ENCODE results near the gene WIPF1.
"Not testable (repeated sequence)": the region's sequence is repeated elsewhere in the genome, so short reads cannot be mapped to it uniquely, and the experiment has no call there.

Gene WIPF1

DNA sequence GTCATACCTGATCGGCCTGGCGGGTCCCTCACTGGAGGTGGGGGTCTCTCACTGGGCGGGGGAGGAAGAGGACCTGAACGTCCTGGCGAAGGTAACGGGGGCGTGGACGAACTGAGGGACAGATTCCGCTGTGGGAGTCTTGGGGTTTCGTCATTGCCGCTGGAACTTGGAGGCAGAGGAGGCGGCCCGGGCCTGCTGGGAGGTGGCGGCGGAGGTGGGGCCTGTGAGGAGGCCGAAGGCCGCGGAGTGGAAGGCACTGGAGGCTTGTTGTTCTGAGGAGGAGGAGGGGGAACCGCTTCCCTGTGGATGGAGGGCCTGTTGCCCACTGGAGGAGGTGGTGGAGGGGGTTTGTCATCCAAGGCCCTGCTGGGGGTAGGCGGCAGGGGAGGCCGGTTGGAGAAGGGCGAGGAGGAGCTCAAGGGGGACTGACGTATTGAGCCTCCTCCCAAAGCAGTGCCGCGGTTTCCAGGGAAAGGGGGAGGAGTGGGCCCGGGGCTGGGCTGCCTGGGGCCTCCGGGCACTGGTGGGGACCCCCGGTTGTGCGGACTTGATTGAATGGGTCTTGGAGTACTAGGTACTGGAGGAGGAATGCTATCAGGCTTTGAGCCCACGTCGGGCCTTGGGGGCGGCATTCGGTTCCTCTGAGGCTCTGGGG lies 25.8 kb downstream of the WIPF1 start:
- no peak for DNase-seq (ENCODE audit: low spot score)

DNA sequence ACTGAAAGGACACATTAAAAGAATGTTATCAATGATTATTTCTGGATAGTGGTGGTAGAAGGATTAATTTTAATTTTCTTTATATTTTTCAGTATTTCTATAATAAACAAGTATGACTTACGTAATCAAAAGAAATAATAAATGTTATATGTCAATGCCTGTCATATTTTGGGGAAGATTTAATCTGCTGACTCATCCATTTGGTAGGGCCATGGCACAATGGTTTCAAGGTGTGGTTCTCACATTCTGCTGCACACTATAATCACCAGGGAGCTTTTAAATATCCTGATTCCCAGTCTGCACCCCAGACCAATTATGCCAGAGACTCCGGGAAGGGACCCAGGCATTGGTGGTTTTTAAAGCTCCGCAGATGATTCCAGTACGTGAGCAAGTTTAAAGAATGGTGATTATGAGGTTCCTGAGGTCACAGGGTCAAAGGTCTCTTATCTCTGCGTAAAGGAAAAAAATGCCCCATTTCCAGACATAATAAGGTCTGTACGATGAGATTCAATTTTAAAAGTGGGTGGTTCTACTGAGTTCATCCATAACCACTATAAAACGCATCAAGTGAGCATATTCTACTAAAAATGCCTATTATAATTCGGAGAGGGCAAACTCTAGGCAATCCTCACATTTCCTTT lies 27.2 kb downstream of the WIPF1 start:
- no peak for DNase-seq (ENCODE audit: low spot score)

DNA sequence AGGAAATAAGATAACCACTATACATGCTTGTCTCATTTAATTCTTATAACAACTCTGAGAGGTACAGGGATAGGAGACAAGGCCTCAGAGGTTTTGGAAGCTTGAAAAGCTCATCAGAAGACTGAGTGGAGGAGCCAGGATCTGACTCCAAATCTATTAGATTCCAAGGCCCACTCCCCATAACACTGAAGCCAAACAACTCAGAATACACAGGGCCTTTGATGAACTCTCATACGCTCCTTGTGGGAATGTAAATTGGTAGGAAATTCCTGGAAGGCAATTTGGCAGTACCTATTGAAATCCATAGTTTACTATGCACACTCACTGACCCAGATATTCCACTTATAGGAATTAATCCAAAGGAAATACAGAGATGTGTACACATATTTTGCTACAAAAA lies 27.9 kb downstream of the WIPF1 start:
- no peak for DNase-seq (ENCODE audit: low spot score)

DNA sequence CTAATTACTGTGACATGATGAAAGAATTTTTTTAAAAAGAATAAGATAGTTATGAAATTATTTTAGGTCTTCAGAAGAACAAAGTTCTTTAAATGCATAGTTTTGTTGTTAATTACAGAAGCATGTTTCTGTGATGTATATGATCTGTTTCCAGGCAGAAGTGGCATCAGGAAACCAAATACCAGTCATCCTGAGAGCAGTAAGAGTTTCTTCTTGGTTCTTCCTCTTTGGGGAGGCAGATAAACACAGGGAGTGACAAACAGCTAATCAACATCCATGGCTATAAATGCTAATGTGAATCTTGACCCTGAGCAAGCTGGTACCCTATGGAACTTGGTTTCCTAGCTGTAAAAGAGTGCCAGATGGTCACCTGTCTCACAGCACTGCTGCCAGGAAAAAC lies 29.2 kb downstream of the WIPF1 start:
- DNase-seq (ENCODE audit: low spot score) = no peak

DNA sequence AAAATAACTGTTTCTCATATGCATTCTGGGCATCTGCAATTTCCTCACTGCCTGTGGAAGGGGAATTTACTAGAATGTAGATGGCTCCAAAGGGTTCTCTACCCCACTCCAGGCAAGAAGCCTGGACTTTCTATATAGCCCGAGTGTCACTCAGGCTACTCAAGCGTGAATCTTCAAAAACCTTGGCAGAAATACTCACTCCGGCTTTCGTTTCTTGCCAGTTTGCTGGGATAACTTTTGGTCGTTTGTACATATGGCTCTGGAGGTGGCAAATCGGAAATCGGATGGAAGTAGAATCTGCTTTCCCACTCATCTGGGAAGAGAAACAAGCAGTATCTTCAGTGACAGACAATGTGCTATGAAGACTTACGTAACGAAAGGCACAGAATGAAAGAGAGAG lies 30.7 kb downstream of the WIPF1 start:
- DNase-seq (ENCODE audit: low spot score) = no peak

DNA sequence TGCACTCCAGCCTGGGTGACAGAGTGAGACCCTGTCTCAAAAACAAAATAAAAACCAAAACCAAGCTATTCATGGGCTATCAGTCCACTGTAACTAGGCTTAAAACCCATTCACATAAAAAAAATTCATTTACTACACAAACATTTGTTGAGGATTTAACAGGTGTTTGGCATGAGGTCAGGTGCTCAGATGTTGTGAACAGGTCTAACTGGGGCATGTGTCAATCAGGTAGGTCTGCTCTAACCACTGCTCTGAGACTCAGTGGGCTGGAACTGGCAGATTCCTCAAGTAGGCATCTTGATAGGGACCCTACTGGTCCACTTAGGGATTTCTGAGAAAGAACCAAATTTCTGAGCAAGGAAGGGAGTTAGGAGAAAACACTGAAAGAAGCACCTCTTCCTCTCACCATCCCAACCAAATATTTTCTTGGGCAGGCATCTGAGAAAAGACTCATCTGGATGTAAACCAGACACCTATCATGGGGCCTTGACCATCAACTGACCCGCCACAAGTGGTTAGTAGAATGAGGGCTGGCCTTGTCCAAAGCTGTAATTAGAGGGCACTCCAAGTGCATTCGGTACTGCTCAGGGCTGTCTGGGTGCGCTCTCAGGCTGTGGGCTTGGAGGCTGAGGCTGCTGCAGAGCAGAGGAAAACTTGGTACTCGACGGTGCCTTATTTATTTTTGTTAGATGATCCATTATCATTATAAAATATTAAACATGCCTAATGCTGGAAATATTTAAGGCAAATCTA lies 33.9 kb downstream of the WIPF1 start:
- DNase-seq (ENCODE audit: low spot score) = no peak

DNA sequence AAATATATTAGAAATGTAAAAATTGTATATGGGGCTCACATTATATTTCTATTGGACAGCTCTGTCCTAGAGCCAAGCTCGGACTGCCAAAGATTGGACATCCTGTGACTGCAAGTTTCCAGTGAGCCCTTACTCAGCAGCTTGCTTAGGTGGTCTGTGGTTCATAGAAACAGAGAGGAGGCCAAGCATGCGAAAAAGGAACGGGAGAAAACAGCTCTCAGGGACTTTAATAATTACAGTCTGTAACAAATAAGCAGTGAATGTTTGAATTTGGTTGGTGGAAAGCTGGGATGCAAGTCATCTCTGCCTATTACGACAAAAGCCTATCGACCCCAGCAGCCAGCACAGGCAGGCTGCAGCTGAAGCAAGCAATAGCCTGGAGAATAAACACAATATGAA lies 35.6 kb downstream of the WIPF1 start:
- DNase-seq (ENCODE audit: low spot score) = no peak

DNA sequence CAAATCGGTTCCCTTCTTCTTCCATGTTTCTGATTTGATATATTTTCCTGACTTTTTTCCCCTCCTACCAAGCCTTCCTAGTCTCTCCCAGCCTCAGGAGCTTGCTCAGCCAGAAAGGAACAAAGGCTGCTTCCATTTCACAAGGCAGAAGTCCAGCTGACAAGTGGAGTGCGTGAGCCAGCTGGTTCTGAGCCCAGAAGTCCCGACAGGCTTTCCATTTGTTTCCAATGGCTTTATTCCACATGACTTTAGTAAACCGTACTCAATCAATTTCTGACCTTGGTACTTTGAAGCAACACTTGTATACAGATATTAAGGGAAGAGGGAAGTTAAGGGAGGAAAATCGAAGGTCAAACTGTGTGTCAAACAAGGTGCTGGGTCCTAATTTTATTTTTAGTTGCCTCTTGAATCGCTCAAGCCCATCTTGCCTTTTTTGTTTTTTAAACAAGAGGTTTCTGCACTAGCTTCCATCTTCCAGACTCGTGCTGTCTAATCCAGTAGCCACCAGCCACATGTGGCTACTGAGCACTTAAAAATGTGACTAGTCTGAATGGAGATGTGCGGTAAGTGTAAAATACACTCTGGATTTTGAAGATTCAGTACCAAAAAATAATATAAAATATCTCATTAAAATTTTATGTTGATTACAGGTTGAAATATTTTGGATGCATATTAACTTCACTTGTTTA lies 36.2 kb downstream of the WIPF1 start:
- DNase-seq (ENCODE audit: low spot score) = no peak

DNA sequence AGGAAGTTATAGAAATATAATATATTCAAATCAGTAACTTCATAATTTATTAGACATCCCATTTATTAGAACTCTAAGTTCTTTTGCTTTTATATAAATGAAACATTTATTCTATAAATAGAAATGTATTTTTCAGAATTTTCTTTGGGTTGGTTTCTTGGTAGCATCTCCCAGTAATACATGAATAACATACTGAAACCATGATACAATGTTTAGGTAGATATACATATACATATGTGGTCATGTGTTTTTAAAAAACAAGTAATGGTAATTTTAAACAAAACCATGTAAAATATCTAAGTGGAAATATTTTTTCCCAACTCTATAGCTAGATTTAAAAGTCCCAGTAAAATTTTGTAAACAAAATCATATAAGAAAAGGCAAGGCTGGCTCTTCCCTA lies 36.9 kb downstream of the WIPF1 start:
- DNase-seq (ENCODE audit: low spot score) = no peak

DNA sequence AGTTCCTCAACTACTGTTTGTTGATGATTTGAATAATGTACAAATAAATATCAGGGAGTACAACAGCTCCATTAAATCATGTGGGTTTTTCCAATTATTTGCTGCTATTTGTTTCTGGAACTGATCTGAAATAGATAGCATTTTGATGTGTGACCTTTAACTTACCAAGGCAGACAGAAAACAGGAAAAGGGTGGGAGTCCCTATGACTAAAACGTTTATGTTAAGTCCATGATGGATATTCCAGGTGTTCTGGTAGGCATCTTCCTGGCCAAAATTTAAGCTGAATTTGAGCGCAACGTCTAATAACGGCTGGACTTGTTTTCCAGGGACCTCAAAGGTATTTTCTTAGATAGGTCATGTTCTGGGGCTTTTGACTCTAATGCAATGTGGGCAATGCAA lies 41.6 kb downstream of the WIPF1 start:
- DNase-seq (ENCODE audit: low spot score) = no peak

DNA sequence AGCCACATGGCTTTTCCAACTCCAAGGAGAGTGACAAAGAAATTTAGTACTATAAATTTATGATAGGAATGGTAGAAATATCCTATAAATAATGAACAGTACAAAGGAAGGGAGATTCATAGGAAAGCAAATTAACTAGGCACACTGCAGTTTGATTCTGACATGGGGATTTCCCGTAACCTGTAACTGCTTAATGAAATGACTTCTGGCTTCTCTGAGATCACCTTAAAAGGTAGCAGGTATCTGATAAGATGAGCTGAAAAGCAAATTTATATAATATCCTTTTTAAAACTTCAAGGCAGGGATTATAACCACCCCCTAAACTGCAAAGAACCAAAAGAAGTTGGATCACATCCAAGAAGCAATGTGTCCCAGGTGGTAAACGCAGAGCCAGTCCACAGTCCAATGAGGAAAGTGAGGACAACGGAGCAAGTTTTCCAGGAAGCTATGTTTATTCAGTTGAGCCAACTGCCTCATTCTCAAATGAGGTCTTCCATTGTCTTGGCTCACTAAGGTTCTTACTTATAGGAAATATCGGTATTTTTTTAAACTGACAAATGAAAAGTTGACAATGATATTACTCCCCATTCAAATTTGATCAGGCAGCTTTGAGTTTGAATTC lies 43.0 kb downstream of the WIPF1 start:
- no peak for DNase-seq (ENCODE audit: low spot score)

DNA sequence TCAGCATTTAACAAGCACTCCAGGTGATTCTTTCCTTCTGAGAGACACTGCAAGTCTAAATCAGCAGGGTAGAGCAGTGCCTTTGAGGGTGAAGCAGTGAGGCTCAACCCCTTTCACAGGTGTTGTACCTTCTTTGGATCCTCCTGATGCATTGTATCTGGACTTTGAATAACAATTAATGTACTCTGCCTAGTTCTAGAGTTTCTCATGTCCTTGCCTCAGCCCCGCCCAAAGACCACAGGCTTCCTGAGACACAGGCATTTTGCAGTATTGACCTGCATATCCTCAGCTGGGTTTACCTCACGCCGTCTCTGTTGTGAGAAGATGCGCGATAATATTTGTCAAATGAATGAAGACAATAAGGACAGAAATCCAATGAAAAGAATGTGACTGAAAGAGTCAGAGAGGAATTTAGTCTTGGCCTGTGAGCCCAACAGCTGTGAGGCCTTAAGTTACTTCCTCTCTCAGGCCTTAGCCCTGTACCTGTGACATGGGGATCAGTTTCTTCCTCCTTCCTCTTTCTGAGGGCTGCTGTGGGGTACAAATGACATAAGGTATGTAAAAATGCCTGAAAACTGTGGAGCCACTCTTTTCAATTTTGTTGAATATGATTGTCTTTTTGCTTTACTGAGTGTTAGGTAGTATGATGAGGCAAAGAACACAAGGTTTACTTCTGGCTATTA lies 43.7 kb downstream of the WIPF1 start:
- no peak for DNase-seq (ENCODE audit: low spot score)

DNA sequence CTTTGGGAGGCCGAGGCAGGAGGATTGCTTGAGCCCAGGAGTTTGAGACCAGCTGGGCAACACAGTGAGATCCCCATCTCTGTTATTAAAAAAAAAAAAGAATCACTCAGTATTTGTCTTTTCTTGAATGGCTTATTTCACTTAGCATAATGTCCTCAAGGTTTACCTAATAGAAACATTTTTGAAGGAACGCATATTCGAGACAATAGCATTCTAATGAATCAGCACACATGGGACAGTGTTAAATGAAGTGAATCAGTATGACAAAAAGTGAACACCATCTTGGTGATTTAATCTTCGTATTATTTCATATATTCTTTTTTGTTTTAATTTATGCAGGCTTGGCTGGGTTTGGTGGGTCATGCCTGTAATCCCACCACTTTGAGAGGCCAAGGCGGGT lies 44.7 kb downstream of the WIPF1 start:
- no peak for DNase-seq (ENCODE audit: low spot score)

DNA sequence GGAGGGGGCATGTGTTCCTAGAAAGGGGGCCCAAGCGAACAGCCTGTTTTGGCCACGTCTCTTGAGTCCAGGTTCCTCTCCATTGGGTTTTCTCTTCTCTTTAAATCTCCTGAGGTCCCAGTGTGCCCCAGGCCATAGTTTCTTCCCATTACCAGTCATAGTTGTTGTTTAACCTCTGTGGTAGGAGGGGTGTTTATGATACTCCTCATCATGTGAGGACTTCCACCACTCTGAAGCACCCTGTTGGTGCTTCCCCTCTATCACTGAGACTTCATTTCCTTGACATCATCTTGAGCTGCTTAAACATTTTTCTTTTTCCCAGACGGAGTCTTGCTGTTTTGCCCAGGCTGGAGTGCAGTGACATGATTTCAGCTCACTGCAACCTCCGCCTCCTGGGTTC lies 45.9 kb downstream of the WIPF1 start:
- DNase-seq (ENCODE audit: low spot score) = no peak

DNA sequence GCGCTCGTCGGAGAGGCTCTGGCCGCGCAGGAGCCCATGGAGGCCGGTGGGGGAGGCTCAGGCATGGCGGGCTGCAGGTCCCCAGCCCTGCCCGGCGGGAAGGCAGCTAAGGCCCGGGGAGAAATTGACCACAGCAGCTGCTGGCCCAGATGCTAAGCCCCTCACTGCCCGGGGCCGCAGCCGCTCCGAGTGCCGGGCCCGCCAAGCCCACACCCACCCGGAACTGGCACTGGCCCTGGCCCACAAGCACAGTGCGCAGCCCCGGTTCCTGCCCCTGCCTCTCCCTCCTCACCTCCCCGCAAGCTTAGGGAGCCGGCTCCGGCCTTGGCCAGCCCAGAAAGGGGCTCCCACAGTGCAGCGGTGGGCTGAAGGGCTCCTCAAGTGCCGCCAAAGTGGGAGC lies 49.0 kb downstream of the WIPF1 start:
- not testable (repeated sequence) for DNase-seq (ENCODE audit: low spot score)

DNA sequence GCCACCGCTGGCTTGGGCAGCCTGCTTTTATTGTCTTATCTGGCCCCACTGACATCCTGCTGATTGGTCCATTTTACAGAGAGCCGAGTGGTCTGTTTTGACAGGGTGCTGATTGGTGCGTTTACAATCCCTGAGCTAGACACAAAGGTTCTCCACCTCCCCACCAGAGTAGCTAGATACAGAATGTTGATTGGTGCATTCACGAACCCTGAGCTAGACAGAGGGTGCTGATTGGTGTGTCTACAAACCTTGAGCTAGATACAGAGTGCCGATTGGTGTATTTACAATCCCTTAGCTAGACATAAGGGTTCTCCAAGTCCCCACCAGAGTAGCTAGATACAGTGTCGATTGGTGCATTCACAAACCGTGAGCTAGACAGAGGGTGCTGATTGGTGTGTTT lies 49.6 kb downstream of the WIPF1 start:
- DNase-seq (ENCODE audit: low spot score) = not testable (repeated sequence)

DNA sequence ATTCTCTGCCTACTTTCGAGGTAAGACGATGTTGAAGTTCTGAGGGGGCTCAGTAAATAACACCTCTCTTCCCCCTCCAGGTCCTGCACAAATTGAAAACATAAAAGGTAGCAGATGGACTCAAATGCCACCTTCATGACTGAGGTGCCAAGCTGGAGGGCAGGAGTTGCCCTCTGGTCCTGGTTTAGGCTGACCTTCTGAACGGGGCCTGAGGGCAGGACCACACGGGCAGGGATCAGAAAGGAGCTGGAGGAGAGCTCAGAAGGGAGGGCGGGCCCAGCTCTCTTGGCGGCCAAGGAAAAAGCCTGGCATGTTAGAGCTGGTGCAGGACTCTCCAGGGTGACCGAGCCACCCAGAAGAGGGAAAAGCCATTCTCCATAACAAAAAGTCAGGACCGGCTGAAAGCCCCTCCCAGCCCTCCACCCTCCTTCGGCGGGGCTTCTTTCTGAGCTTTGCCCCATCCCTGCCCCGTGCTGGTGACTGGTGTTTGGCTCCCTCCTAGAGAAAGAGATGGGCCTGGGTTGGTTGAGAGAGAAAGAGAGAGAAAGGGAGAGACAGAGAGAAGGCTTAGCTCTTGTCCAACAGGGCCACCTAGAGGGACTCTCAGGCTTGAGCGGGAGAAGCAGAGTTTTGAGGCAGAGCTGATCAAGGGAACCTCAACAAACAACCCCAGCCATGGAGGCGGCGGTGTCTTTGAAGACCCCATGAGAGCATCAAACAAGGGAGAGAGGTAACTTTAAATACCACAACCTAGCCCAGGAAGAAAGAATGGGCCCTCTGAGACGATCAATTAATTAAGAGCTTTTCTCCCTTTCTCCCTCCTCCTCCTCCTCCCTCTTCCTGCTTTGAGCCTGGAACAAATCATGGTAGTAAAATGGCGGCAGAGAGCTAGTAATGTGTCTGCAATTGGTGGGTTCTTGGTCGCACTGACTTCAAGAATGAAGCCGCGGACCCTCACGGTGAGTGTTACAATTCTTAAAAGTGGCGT lies 50.8 kb downstream of the WIPF1 start:
- peak; percentile 47 for DNase-seq (ENCODE audit: low spot score)

DNA sequence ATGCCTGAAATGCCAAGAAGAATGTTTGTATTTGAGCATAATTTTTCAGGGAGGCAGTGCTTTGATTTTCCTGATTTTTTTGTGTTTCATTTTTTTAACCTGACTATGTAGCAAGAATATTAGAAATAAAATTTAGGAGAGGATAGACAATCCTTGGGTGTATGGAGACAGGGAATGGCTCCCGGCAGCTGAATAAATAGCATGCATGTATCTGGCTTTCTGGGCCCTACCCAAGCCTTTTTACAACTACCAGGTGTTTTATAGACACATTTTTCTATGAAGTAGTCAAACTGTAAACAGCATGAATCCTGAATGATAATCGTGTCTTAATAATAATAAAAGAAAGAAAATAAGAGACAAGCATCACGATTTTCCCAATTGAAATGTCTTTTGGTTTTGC lies 52.4 kb downstream of the WIPF1 start:
- no peak for DNase-seq (ENCODE audit: low spot score)

DNA sequence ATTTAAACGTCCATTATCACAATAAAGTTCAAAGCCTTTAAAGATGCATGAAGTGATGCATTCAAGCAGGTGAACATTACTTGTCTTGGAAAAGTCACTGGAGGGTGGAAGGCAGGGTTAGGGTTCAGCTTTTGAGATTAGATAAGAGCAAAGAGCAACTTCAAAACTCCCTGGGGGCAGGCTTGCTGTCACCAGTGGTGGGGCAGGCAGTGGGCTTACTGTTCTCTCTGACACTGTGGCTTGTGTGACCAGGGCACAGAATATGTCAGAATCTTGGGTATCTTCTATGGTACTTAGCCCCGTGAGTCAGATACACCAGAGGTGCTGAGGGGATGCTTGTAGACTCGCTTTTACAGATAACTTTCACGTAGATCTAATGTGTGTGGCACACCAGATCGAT lies 52.8 kb downstream of the WIPF1 start:
- DNase-seq (ENCODE audit: low spot score) = no peak

DNA sequence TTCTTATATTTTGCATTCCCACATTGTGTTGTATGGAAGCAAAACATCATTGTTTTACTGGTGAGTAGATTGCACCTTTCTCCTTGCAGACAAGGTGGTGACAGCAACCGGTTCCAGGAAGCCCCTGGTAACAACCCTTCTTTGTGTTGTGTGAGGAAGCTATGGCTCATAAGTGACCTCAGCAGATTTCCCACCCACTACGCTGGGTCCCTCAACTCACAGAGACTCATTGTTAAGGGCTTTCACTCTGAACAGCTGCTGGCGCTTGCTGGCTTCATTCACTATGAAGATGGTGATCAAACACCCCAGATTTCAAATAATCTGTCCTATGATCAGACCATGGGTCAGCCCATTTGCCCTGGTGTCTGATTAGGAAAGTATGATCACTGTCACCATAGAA lies 53.4 kb downstream of the WIPF1 start:
- DNase-seq (ENCODE audit: low spot score) = no peak

DNA sequence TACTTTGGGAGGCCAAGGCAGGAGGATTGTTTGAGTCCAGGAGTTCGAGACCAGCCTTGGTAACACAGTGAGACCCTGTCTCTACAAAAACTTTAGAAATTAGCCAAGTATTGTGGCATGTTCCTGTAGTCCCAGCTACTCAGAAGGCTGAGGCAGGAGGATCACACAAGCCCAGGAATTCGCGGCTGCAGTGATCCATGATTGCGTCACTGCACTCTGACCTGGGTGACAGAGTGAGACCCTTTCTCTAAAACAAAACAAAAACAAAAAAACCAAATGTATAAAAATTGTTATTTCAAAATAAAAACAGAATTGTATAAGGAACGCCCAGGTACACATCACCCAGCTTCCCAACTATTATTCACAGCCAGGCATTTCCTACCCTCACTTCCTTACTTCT lies 56.7 kb downstream of the WIPF1 start:
- DNase-seq (ENCODE audit: low spot score) = no peak

All from hepatic stellate cell (primary cell).